Activated T-cell treated with anti-CD3 and anti-CD28 coated beads for 24 hours (primary cell): ENCODE data around the gene CCKAR.

Source experiments
- DNase-seq: peaks from one replicate; pipeline ENCODE4 v3.0.0-alpha.2; 2020; ENCODE audit warnings: low read depth

CCKAR gene

GRCh38 chr4:26459054-26459755 is 31.1 kb downstream of the CCKAR start:
- DNase-seq: no peak

DNA sequence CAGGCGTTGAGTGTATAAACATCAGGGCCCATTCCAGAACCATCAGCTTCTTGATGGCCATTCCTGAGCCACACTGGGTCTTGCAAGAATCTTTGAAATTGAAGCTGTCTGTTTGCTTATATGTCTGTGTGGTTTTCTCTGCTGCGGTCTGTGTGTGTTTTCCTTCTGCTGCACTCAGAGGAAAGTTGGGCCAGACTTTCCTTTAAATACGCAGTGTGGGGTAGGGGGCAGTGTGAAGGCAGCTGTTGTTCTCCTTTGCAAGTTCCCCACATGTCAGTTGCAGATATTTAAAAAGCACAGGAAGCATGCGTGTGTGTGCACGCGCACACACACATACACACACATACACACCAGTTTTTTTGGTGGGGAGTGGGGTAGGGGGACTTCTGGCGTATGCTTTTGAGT is 32.1 kb downstream of the CCKAR start:
- no peak for DNase-seq

DNA sequence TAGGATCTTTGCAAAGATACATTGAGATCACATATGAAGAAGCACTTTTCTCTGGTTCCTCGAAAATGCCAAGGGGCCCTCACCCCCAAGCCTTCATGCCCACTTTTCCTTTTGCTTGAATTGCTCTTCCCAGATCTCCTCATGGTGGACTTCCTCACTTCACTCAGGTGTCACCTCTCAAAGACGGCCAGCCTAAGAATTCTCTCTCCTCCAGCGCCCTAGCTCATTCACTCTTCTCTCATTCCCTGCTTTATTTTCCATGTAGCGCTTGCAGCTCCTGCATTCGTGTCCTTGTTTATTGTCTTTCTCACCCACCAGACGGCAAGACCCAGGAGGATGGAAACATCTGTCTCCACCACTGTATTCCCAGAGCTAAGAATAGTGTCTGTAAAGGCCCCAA is 32.9 kb downstream of the CCKAR start:
- no peak for DNase-seq

DNA sequence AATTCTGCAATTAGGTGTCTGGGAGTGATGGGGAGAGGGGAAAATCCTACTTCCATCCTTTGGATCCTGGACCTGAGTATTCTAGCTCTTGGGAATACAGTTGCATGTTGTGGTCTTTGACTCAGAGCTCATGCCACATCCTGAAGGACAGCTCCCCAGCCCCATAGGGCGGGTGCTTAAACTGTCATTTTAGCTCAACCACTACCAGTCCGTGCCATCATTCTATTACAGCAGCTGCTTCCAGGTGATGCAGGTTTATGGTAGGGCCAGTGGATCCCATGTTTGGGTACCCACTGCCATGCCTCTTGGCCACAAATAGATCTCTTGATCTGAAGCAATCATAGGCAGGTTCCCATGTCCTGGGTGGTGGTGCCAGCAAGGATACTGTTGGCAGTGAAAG is 34.7 kb downstream of the CCKAR start:
- DNase-seq: no peak

- DNase-seq: no peak
These were observed 35.3 kb downstream of the CCKAR start for GRCh38 chr4:26454961-26455360.

DNA sequence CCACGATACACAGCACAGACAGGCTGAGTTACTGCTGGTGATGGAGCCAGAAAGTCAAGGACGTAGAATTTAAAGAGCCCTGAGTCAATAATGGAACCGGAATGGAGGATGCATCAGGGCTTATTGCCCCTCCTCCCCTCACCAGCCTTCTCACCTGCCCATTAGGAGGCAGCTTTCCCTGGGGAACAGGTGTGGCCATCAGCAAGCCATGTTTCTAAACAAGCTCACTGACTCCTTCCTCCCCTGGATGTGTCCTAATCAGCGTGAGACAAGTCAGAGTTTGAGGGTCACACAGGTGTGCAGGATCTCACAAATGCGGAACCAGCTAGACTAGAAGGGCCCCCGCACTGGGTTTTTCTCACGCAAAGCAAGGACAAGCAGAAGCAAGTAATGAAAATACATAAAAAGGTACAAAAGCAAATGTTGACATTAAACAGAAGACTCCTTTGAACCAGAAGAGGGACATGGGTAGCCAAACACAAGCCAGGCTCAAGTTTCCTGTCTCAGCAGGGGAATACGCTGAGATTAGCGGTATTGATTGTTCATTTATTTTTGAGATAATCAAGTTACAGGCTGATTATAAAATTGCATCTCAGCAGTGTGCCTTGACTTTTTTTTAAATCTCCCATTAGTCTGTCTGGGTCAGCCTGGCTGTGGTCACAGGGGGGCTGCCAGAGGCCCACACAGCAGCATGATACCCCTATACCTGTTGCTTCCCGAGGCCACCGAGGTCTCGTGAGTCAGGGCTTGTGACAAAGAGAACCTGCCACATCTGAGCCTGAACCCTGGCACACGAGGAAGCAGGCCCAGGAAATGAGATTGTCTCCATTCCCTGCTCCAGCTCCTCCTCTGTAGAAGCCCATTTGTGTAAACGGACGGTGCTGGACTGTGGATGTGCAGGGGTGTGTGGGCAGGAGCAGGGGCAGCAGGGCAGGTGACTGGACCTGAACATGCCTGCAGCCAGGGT is 37.4 kb downstream of the CCKAR start:
- DNase-seq: no peak

DNA sequence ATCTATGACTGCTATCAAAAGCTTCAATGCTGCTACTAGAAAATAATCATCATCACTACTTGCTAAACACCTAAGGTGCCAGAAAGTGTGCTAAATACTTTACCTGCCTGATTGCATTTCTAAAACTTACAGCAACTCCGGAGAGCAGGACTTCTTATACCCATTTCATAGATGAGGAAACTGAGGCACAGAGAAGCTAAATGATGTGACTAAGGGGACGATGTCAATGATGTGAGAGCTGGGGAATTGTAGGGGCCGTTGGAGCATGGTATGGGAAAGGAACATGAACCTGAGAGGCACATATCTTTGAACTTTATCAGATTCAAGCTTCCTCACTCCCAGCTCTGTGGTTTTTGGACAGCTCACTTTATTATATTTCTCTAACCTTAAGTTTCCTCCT is 38.7 kb downstream of the CCKAR start:
- no peak for DNase-seq

GRCh38 chr4:26450418-26450817 is 39.9 kb downstream of the CCKAR start:
- DNase-seq: no peak

GRCh38 chr4:26447378-26447777 is 42.9 kb downstream of the CCKAR start:
- no peak for DNase-seq

GRCh38 chr4:26441771-26442170 is 48.5 kb downstream of the CCKAR start:
- DNase-seq: no peak

DNA sequence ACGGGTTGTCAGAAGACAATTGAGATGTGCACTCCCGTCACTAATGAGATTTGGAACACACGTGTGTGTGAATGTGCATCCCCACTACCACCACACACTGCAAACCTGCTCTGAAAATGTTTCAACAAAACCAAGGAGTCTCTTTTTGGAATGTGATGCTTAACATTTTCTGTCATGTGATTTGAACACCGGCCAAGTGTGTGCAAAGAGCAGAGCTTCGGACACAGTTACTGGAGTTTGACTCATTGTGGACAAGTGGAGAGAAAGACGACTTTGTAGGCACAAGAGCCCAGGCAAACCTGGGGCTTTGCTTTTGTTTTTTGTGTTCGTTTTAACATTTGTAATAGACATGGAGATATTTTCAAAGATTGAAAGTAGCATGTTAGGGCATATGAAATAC is 49.2 kb downstream of the CCKAR start:
- DNase-seq: no peak

GRCh38 chr4:26434030-26434639 is 56.1 kb downstream of the CCKAR start:
- no peak for DNase-seq

DNA sequence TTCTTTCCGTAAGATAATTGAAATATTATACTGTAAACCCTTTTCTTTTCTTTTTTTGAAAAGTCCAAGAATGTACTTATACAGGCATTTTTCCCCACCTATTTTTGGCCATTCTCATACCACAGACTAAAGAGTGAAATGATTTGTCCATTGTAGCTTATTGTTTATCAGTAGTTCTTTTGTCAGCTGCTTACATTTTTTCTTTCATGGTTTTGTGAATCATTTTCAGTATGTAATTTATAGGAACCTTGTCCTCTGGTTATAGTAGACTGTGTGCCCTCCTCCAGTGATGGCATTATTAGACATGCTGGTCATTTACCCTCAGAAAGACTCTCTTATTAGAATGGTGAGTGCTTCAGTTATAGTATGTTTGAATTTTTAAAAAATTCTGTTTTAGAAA is 56.7 kb downstream of the CCKAR start:
- DNase-seq: no peak

GRCh38 chr4:26432419-26432818 is 57.9 kb downstream of the CCKAR start:
- no peak for DNase-seq

DNA sequence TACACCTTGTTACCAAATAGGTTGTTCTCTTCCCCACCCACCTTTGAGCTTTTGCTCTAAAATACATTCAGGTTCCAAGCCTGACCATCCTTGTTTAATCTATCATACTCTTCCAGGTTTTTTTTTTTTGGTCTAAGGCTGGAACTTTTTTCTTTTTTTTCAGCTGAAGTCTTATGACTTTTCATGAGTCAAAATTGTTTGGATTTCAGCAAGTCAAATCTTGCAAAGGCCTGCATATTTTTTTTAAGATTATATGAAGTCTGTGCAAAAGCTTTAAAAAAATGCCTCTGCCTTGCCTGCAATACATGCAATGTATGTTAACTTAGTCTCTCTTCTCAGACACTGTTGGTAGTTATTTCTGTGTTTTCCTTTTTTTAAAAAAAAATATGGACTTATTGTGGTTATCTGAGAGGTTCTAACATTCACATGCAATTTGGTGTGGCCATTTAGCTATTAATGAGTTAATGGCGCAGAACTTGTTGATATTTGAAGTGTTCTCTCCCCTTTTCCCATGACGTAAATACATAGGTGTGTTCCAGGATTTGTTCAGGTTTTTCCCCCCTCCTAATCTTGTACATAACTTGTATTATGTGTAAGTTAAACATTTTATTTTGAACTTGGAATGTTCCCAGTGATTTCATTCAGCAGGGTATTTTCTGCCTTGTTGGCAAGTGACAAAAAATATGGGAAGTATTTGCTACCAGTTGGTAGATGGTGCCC is 58.7 kb downstream of the CCKAR start:
- no peak for DNase-seq
